HG03064 (cell line): ENCODE measurements around the gene CSH1.
"Not testable (repeated sequence)": the region's sequence is repeated elsewhere in the genome, so short reads cannot be mapped to it uniquely, and the experiment has no call there.

Source experiments
- ATAC-seq: cut with Tn5 transposase; IDR thresholded peaks from one replicate; pipeline ENCODE4 v1.9.1; 2021; ENCODE audit warnings: low read depth; ENCODE audit not compliant: unreplicated experiment

The CSH1 gene

DNA sequence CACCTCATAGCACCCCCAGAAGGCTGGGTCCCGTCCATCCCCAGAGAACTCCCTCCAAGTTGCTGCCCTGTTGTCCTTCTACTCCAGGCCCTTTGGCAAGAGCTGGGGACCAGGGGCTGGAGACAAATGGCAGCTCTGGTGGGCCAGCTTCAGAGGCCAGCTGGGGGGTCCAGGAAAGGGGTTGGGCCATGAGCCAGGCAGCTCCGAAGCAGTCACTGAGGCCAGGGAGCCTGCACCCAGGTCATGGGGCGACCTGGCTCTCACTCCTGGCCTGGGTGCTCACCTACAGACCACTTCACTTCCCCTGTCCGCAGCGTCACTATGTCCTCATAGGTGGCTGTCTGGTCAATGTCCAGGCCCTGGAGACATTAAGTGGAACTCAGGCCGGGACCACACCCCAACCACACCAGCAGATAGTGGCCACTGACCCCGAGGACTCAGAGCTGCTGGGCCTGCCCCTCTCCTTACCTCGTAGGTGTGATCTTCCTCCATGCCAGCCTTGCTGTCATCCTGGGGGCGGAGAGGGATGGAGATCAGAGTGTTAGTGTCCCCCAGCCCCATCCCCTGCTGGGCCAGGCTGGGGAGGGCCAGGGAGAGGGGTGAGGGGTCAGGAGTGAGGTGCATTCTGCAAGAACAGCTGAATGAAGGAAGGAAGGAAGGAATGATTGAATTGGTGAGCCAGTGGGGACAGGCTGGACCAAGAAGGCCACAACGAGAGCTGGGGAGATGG is 32.8 kb upstream of the CSH1 start:
- no peak for ATAC-seq

DNA sequence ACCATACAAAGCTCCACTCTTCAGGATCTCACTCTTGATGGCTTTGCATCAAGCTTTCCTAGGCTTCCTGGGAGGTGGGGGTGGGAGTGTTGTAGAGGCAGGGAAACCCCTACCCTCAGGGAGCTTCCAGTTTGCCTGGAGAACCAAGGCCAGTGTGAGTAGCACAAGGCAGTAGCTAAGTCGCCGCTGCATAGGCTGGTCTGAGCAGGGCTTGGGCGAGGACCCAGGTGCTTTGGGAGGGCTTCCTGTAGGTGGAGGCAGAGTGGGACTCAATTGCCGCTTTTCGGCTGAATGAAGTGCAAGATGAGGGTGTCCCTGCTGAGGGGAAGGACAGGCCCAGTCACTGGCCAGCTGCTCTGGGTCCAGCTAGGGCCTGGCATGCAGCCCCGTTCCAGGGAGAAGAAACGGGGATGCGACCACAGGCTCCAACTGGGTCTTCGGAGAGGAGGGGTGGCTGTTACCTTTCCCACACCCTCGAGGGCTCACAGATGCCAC is 31.8 kb upstream of the CSH1 start:
- no peak for ATAC-seq

DNA sequence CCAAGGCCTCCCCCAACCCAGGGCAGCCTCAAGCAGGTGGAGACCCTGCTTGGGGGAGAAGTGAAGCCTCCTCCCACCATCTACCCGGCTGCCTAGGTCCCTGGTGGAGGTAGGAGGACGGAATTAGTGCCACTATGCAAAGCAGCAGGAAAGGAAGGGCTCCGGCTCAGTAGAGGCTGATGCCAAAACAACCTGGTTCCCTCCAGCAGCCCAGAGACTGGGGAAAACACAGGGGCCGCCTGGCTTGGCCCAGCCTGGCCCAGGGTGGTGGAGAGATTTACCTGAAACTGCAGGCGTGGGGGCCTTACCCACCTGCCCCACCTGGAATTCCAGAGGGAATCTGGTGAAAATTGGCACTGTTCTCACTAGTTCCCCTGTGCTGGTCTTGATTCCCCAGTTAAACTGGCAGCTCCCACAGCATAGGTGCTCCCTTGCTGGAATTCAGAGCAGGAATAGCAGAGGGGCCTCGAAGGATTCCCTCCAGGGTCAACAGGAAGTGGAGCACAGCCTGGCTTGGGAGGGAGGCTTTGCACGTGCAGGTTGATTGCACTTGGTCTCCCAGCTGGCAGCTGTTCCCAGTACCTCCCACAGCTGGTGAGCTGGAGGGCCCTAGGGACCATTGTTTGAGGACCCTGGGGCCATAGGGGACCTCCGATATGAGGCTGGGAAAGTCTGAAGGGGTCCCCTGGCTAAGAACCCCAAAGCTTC is 31.2 kb upstream of the CSH1 start:
- ATAC-seq: no peak

DNA sequence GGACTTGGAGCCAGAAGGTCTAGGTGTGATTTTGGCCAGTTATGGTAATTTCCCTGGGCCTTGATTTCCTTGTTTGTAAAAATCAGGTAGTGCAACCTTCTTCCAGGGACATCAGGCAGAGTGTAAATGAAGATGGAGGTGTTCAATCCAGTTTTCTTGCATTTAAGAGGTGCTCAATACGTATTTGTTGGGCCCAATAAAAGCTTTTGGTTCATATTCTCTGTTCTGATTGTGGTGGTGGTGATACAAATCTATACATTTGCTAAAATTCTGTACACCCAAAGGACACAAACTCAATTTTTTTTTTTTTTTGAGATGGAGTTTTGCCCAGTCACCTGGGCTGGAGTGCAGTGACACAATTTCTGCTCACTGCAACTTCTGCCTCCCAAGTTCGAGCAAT is 29.8 kb upstream of the CSH1 start:
- no peak for ATAC-seq

DNA sequence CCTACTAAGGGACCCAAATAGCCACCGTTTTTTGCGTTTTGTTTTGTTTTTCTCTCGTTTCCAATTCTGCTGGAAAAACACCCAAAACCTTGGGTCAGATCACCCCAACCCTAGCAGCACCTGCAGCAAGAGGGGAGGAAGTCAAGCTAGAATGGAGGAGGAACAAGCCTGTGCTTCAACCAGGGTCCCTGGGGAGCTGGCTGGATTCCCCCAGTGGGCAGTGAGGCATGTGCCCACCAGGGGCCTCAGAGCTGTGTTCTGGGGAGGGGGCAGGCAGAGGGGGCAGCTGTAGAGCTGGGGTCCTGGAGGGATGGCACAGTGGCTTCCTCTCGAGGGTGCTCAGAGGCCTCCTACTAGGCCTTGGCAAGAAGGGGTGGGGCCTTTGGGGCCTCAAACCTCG is 29.2 kb upstream of the CSH1 start:
- no peak for ATAC-seq

DNA sequence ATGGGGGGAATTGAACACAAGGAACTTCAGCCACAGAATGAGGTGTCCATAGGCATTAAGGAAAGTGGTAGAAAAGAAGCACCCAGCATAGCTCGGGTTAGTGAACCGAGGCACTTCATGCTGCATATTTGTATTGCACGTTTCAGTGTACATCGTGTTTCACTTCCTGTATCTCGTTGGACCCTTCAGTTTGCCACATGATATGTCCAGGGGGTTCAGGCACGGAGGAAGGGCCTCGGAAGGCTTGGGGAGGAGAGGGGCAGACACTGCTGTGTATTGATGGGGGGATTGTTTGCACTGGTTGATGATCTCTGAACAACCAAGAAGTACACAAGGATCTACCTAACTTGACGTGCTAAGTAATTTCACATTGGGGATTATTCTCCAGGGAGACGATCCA is 26.0 kb upstream of the CSH1 start:
- not testable (repeated sequence) for ATAC-seq

DNA sequence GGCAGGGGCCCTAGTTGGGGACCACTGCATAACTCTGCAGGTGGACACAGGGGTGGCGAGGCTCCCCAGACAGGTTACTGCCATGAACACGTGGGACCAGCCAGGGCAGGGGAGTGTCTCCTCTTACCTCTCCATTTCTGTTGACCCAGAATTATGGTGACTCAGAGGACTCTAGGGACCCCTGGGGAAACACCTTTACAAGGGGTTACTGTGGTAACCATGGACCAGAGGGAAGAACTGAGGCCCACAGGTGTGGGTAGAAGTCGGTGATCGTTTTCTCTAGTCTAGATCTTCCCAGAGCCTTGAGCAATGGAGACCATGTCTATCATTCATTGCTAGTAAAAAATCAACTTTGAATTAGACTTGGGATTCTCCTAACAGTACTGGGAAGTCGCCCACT is 24.4 kb upstream of the CSH1 start:
- not testable (repeated sequence) for ATAC-seq

DNA sequence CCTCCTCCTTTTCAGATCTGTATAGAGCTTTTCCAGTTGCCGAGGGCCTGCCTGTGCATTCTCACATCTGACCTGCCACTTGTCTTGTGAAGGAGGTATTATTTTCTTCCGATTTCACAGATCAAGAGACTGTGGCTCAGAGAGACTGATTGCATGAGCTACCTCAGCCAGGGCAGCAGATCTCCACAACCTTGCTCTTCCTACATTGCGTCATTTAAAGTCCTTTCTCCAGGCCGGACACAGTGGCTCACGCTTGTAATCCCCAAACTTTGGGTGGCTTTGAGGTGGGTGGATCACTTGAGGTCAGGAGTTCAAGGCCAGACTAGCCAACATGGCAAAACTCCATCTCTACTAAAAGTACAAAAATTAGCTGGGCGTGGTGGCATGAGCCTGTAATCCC is 23.7 kb upstream of the CSH1 start:
- not testable (repeated sequence) for ATAC-seq

DNA sequence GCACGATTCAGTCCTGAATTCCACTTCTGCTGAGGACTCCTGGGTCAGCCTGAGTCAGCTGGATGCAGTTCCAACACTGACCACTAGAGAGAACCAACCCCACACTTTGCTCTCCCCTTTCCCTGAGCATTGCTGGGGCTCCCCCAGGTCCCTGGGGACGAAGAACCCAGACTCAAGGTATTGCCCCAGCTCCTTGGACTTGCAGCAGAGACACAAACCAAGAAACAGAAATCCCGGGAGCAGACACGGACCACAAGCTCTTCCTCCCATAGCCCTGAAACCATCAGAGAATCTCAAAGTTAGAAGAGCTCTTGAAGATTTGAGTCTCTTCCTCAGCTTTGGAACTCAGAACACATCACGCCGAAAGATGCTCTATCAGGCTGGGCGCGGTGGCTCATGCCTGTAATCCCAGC is 22.9 kb upstream of the CSH1 start:
- no peak for ATAC-seq

DNA sequence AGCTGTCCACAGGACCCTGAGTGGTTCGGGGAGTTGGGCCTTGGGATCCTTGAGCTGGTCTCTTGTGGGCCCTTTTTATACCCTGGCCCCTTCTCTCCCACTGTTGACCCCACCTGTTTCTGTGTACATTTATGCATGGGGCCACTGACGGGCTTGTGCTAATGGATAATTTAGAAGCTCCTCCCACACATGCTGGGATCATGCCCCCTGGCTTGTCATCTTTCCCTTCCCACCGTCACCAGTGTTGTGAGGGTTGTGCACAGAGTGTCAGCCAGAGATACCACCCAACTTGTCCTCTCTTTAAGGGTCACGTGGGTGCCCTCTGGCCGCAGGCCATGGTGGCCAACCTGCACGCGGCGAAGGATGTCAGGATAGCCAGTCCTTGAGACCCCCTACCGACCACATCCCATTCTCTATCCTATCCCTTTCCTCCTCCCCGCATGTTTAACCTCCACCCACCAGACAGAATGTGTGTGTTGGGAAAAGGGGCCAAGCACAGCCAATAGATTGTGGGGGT is 22.5 kb upstream of the CSH1 start, which contains the start of gene GH1:
GH1 (minus strand) TSS at position 51 of the 517 bp plus-strand sequence. CDS start 63 bp downstream, outside the sequence.
- not testable (repeated sequence) for ATAC-seq

DNA sequence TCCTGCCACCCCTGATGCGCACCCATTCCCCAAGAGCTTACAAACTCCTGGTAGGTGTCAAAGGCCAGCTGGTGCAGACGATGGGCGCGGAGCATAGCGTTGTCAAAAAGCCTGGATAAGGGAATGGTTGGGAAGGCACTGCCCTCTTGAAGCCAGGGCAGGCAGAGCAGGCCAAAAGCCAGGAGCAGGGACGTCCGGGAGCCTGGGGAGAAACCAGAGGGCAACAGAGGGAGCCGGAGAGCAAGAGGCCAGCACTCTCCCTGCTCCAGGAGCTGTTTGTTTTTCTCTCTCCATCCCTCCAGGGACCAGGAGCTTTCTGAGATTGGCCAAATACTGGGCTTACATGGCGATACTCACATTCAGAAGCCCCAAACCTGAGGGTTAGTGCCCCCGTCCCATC is 21.9 kb upstream of the CSH1 start:
- no peak for ATAC-seq

DNA sequence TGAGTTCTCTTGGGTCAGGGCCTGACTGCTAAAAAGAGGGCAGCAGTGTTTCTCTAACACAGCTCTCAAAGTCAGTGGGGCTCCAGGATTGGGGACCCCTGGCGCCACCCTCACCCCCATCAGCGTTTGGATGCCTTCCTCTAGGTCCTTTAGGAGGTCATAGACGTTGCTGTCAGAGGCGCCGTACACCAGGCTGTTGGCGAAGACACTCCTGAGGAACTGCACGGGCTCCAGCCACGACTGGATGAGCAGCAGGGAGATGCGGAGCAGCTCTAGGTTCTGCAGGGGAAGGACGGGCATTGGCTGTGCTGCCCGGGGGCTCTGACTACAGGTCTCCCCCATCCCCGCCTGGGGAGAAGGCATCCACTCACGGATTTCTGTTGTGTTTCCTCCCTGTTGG is 21.3 kb upstream of the CSH1 start:
- ATAC-seq: no peak

DNA sequence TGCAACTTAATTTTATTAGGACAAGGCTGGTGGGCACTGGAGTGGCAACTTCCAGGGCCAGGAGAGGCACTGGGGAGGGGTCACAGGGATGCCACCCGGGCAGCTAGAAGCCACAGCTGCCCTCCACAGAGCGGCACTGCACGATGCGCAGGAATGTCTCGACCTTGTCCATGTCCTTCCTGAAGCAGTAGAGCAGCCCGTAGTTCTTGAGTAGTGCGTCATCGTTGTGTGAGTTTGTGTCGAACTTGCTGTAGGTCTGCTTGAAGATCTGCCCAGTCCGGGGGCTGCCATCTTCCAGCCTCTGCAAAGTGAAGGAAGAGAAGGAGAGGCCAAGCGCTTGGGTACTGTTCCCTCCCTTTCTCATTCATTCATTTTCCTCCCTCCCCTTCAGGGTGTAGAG is 20.8 kb upstream of the CSH1 start:
- not testable (repeated sequence) for ATAC-seq

DNA sequence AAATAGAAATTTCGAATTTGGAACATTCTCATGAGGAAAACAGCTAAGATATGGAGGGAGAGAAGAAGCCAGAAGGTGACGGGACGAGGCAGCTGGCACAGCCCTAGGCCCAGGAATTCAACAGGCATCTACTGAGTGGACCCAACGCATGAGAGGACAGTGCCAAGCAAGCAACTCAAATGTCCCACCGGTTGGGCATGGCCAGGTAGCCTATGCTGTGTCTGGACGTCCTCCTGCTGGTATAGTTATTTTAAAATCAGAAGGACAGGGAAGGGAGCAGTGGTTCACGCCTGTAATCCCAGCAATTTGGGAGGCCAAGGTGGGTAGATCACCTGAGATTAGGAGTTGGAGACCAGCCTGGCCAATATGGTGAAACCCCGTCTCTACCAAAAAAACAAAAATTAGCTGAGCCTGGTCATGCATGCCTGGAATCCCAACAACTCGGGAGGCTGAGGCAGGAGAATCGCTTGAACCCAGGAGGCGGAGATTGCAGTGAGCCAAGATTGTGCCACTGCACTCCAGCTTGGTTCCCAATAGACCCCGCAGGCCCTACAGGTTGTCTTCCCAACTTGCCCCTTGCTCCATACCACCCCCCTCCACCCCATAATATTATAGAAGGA is 20.3 kb upstream of the CSH1 start:
- ATAC-seq: no peak

DNA sequence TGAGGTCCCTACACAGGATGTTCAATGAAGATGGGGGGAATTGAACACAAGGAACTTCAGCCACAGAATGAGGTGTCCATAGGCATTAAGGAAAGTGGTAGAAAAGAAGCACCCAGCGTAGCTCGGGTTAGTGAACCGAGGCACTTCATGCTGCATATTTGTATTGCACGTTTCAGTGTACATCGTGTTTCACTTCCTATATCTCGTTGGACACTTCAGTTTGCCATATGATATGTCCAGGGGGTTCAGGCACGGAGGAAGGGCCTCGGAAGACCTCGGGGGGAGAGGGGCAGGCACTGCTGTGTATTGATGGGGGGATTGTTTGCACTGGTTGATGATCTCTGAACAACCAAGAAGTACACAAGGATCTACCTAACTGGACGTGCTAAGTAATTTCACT is 19.4 kb upstream of the CSH1 start:
- not testable (repeated sequence) for ATAC-seq

DNA sequence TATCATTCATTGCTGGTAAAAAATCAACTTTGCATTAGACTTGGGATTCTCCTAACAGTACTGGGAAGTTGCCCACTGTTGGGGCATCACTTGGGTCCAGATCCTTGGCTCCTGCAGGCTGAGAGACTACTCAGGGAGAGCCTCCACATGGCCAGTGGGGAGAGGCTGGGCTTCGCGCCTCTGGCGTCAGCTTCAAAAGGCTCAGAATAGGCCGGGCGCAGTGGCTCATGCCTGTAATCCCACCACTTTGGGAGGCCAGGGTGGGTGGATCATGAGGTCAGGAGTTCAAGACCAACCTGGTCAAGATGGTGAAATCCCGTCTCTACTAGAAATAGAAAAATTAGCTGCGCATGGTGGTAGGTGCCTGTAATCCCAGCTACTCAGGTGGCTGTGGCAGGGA is 18.1 kb upstream of the CSH1 start:
- no peak for ATAC-seq

DNA sequence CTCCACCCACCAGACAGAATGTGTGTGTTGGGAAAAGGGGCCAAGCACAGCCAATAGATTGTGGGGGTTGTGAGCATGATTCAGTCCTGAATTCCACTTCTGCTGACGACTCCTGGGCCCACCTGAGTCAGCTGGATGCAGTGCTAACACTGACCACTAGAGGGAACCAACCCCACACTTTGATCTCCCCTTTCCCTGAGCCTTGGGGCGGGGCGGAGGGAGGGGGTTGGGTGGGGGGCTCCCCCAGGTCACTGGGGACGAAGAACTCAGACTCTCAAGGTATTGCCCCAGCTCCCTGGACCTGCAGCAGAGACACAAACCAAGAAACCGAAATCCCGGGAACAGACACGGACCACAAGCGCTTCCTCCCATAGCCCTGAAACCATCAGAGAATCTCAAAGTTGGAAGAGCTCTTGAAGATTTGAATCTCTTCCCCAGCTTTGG is 15.3 kb upstream of the CSH1 start:
- no peak for ATAC-seq

DNA sequence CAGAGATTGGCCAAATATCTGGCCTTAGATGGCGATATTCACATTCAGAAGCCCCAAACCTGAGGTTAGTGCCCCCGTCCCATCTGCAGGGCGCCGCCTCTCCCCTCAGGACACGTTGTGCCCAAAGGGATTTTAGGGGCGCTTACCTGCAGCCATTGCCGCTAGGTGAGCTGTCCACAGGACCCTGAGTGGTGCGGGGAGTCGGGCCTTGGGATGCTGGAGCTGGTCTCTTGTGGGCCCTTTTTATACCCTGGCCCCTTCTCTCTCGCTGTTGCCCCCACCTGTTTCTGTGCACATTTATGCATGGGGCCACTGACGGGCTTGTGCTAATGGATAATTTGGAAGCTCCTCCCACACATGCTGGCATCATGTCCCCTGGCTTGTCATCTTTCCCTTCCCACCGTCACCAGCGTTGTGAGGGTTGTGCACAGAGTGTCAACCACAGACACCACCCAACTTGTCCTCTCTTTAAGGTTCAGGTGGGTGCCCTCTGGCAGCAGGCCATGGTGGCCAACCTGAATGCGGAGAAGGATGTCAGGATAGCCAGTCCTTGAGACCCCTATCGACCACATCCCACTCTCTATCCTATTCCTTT is 14.8 kb upstream of the CSH1 start, which contains the start of gene CSHL1:
CSHL1 (minus strand) TSS at position 218 of the 595 bp plus-strand sequence; CDS start at position 156, 62 bp downstream.
- no peak for ATAC-seq

DNA sequence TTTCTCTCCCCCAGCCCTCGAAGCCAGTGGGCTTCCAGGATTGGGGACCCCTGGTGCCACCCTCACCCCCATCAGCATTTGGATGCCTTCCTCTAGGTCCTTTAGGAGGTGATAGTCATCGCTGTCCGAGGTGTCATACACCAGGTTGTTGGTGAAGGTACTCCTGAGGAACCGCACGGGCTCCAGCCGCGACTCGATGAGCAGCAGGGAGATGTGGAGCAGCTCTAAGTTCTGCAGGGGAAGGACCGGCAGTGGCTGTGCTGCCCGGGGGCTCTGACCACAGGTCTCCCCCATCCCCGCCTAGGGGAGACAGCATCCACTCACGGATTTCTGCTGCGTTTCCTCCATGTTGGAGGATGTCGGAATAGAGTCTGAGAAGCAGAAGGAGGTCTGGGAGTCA is 13.7 kb upstream of the CSH1 start:
- no peak for ATAC-seq

DNA sequence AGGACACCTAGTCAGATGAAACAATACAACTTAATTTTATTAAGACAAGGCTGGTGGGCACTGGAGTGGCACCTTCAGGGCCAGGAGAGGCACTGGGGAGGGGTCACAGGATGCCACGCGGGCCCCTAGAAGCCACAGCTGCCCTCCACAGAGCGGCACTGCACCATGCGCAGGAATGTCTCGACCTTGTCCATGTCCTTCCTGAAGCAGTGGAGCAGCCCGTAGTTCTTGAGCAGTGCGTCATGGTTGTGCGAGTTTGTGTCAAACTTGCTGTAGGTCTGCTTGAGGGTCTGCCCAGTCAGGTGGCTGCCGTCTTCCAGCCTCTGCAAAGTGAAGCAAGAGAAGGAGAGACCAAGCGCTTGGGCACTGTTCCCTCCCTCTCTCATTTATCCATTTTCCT is 13.2 kb upstream of the CSH1 start:
- not testable (repeated sequence) for ATAC-seq
